NCI-H2029 (cell line): ENCODE results near the gene TAF6L.
"Not testable (repeated sequence)": the region's sequence is repeated elsewhere in the genome, so short reads cannot be mapped to it uniquely, and the experiment has no call there.

Experiments used
- DNase-seq: peaks from one replicate; lab custom pipeline; 2025; lab: John Stamatoyannopoulos, UW

The TAF6L gene

DNA sequence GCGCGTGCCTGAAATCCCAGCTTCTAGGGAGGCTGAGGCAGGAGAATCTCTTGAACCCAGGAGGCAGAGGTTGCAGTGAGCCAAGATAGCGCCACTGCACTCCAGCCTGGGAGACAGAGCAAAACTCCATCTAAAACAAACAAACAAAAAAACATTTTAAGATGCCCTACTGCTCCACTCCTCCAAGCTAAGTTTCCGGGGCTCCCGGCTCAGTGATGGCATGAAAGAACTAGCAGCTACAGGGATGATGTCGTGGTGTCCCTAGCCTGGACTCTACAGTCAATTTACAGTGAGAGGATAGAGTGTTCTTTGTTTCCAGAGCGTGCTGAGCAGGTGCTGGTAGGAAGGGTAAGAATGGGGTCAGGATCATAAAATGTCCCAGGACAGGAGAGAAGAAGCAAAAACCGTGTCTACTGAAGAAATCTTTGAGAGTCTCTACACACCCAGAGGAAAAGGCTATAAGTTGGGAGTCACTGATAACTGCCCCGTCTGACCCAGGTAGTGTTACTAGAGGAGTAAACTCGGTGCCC lies 16.0 kb upstream of the TAF6L start:
- DNase-seq = no peak

DNA sequence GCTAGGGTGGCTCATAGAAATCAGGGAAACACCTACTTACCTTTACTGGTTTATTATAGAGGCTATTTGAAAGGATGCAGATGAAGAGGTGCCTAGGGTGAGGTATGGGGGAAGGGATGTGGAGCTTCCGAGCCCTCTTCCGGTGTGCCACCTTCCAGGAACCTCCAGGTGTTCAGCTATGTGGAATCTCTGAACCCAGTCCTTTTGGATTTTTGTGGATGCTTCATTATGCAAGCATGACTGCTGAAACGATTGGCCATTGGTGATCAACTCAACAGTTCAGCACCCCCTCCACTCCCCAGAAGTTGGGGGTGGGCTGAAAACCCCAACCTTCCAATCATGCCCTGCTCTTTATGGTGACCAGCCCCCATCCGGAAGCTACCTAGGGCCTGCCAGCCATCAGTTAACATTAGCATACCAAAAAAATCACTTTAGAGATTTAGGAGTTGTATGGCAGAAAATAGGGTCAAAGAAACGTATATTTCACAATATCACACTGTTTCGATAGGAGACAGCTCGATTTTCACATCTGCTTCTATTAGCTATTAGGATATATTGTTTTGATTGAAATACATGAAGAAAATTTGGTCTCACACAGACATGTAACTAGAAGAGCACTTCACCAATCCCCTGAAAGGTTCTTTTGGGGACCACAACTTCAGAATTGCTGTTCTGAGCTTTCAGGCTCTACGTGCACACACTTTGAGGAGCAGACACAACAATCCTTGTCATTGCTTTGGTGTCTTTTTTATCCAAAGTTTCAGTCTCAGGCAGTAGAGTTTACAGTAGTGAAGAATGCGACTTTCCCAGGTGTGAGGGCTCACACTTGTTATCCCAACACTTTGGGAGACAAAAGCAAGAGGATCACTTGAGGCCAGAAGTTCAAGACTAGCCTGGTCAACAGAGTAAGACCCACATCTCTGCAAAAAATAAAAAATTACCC lies 13.1 kb upstream of the TAF6L start:
- no peak for DNase-seq

DNA sequence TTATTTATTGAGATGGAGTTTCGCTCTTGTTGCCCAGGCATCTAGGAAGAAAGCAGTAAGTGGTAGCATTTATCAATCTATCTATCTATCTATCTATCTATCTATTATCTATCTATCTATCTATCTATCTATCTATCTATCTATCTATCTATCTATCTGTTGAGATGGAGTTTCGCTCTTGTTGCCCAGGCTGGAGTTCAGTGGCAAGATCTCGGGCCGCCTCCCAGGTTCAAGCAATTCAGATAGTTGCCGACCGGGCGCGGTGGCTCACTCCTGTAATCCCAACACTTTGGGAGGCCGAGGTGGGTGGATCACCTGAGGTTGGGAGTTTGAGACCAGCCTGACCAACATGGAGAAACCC lies 10.3 kb upstream of the TAF6L start:
- not testable (repeated sequence) for DNase-seq

DNA sequence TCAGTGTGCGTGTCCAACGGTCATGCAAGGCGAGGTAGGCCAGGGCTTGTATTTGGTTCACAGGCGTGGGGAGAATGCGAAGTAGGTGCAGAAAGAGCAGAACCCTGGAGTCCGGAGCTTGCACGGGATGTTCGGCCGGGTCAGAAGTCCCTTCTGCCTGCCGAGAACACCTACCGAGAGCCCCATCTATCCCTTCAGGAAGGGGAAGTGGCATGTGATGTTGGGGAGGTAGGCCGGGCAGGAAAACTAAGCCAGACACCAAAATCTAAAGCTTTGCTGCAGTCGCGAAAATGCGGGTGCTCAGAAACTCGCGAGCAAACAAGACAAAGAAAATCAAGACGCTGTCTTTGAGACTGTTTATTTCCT lies 435 bp upstream of the TAF6L start:
- DNase-seq = no peak

DNA sequence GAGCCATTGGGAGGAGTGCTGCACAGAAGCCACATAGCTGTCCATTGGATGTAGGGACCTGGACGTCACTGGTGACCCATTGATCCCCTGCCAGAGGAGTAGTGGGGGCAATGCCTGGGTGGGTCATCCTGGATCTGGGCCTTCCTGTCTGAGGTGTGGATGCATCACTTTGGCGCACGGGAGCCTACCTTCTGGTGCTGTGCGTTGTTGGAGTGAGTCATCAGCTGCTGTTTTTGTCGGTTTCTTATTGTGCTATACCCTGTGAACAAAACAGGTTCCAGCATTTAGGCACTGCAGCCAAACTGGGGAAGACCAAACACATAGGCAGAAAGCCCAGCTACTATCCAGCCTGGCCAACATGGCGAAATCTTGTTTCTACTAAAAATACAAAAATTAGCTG lies 3.2 kb downstream of the TAF6L start:
- DNase-seq = no peak

DNA sequence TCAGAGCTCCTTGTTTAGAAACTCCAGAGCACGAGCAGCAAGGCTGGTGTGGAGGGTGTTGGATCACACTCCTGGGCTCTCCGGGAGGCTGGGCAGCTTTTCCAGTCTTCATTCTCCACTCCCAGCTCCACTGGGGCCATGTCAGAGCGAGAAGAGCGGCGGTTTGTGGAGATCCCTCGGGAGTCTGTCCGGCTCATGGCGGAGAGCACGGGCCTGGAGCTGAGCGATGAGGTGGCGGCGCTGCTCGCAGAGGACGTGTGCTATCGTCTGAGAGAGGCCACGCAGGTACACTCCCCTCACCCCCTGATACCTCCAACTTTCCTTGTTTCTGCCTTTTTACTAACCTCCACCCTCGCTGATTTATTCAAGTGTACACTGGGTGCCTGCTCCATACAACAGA lies 4.5 kb downstream of the TAF6L start:
- no peak for DNase-seq

DNA sequence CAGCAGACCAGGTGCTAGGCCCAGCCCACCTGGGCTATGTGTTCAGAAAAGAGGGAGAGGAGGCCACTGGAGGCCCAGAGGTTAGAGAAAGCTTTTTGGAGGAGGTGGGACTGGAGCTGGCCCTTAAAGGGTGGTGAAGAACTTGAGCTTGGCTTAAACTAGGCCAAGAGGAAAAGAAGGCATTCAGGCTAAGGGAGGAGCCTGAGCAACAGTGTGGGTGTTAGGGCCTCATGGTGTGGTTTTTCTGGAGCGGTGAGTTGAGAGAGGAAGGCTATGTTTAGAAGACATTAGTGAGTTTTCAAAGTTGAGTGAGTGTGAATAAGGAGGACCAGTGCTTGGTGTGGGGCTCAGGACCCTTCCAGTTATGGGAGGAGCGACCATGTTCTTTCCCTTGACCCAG lies 6.2 kb downstream of the TAF6L start:
- no peak for DNase-seq

DNA sequence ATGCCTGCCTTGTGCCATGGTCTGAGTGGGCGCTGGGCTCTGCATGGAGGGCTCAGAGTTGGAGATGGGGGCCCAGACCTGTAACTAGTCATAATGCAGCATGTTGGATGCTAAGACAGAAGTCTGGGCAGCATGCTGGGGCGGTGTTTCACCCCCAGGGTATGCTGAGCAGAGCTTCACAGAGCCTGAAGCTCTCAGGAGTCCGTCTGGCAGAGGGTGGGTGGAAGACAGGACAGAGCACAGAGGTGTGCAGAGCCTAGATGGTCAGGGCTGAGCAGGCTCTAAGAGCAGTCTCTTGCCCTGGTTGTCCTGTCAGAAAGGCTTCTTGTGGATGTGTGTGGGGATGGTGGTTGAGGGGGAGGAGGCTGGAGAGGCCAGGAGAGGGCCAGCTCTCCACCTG lies 7.2 kb downstream of the TAF6L start:
- DNase-seq = no peak

DNA sequence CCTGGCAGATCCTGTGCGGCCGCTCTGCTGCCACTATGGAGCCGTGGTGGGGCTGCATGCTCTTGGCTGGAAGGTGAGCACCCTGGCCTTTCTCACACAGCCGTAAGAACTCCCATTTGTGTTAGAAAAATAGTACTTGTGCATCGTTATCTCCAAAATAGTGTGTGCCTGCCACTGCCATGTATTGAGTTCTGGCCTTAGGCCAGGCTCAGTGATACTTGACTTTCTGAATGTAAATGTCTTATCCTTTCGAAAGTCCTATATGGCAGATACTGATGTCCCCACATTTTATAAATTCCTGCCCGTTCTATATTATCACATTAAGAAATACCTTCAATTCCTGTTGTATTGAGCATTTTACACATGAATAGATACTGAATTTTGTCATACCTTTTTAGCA lies 11.6 kb downstream of the TAF6L start:
- no peak for DNase-seq

DNA sequence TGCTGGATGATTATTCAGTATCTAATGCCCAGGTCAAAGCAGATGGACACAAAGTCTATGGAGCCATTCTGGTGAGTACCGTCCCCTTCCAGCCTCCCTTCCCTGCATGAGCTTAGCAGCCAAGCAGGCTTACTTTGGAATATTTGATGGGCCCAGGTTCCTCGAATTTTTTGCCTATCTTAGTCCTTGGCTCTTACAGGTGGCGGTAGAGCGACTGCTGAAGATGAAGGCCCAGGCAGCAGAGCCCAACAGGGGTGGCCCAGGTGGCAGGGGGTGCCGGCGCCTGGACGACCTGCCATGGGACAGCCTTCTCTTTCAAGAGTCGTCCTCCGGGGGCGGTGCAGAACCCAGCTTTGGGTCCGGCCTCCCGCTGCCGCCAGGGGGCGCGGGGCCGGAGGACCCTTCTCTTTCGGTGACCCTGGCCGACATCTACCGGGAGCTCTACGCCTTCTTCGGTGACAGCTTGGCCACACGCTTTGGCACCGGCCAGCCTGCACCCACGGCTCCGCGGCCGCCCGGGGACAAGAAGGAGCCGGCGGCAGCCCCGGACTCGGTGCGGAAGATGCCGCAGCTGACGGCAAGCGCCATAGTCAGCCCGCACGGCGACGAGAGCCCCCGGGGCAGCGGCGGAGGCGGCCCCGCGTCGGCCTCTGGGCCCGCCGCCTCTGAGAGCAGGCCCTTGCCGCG lies 15.3 kb downstream of the TAF6L start:
- DNase-seq = peak; percentile 72

DNA sequence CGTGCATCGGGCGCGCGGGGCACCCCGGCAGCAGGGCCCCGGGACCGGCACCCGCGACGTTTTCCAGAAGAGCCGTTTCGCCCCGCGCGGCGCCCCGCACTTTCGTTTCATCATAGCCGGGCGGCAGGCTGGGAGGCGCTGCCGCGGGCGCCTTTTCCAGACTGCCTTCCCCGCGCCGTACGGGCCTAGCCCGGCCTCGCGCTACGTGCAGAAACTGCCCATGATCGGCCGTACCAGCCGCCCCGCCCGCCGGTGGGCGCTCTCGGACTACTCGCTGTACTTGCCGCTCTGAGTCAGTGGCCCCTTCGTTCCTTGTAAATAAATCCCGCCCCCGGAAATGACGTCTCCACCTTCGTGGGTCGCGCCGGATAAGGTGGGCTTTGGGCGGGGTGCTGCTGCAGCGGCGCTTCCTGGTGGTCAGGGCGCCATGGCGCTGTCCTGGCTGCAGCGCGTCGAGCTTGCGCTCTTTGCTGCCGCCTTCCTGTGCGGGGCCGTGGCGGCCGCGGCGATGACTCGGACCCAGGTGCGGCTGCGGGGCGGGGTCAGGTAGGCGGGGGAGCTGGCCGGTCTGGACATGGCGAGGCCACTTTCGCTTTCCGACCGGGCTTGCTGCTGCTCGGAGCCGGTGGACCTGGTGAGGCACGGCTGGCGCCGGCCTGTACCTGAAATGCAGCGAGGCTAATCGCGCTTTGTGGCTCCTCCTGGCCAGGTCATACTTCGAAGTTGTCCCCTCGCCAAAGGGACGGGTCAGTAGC lies 16.0 kb downstream of the TAF6L start, which contains the start of gene TMEM179B:
Gene TMEM179B, plus strand, starts transcription at position 398 of the 755 bp plus-strand sequence. Its CDS starts 30 bp downstream, at position 428.
- DNase-seq = peak; percentile 99

DNA sequence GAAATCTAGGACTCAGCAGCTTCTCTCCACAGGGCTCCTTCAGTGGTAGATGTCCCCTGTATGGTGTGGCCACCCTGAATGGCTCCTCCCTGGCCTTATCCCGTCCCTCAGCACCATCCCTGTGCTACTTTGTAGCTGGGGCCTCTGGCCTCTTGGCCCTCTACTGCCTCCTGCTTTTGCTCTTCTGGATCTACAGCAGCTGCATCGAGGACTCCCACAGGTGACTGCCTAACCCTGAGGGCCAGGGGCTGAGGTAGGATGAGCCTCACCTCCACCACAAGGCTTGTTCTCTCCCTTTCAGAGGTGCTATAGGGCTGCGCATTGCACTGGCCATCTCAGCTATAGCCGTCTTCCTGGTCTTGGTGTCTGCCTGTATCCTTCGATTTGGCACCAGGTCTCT lies 17.8 kb downstream of the TAF6L start:
- no peak for DNase-seq

DNA sequence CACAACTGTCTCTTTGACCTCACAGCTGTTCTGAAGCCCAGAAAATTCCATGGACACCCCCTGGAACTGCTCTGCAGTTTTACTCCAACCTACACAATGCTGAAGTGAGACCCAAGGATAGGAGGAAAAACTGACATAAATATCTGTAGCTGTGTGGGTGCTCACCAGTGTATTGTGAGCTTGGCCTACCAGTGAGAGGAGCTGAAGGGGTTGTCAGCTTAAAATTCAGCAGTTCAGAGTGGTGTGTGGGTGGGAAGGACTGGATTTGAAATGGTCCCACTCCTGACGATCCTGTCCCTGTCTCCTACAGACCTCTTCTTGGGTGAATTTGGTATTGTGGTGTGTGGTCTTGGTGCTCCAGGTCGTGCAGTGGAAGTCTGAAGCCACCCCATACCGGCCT lies 18.4 kb downstream of the TAF6L start:
- no peak for DNase-seq

DNA sequence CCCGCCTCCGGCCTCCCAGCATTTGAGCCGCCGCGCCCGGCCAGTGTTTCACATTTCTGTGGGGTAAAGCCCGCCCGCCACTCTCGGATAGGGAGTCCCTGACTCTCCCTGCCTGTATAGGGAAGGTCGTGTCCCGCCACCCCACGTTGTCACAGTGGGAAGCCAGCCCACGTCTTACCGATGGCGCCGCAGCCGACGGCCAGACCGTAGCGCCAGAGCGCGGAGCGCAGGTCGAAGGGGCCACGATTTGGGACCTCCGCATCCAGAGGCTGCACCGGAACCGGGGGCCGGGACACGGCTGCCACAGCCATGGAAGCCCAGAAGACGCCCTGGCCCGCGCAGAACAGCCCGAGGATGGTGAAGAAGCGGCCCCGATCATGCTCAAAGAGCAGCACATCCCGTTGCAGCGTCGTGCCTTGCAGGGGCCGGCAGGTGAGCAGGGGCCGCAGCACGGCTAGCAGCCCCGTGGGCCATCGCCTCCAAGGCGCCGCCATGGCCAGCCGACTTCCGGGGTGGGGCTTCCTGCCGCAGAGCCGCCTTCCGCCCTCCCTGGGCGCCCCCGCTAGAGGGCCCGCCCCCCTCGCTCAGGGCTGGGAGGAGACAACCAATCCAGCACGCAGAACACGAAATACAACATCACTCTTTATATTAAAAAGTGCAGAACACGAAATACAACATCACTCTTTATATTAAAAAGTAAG lies 20.5 kb downstream of the TAF6L start, which contains the start of gene TMEM223:
Gene TMEM223, minus strand, starts transcription at position 506 of the 701 bp plus-strand sequence. Its CDS starts 12 bp downstream, at position 494.
- DNase-seq = peak; percentile 71

DNA sequence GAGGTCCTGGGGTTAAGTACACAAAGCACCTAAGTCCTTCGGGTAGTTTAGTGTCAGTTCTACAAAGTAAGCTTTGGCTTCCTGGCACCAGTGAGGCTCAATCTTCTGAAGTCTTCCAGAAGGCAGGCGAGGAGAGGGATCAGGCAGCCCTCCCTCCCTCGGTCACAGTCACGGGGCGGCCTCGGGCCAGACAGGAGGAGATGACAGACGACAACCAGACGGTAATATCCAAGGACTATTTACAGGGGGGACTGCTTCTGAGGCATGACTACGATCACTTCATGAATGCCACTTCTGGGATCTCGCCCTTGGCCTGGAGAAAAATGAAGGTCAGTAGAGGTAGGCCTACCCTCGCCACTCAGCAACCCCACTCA lies 21.0 kb downstream of the TAF6L start:
- no peak for DNase-seq

DNA sequence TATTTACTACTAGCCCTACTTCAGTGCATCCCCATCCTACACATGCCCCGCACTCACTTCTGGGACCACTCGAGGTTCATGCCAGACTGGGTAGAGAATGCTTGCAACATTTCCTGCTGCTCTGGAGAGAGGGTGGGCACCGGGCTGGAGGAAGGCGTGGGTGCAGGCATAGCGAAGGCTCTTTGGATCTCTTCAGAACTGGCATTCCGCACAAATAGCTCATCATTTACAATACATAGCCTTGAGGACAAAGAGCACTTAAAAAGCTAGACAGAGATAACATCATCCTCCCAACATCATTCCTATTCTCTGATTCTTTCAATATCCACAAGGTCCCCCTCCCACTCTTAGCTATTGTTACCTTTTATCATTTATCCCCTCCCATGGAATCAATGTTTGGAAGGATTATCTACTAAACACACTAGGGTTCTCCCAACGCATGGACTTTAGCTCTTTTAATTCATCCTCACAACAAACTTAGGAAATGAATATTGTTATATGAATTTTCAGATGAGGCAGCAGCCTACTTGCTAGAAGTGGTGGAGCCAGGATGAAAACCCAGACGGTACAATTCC lies 23.1 kb downstream of the TAF6L start:
- no peak for DNase-seq

DNA sequence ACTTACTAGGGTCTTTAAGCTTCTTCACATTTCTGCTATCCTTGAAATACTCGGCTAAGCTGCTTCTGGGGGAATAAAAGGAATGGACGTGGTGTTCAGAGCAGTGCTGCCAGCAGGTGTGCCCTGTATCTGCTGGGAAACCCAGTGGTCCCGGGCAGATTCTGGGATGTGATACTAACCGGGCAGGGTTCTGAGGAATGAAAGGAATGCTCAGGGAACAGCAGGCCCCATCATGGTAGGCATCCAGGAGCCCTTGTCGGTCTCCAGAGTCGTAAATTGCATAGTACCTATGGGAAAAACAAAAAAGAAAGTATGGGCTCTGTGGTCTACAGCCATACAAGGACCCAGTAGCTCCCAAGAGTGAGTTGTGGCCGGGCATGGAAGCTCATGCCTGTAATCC lies 25.1 kb downstream of the TAF6L start:
- no peak for DNase-seq

DNA sequence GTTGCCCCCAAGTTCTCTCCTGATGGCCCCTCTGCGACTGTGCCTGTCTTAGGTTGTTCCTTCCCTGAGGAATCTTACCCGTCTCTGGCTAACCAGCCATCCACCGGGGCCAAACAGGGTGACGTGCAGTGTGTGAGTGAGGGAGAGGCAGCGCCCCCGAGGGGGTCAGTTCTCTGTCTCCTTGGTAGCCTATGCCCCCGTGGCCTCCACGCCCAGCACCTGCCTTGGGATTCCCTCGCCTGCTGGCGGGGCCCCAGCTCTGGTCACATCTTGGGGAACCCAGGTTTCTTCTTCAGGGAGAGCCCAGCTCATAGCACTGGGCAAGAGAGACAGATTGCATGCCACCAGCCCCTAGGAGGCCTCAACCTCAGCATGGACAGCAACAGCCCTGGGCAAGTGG lies 28.3 kb downstream of the TAF6L start:
- no peak for DNase-seq

DNA sequence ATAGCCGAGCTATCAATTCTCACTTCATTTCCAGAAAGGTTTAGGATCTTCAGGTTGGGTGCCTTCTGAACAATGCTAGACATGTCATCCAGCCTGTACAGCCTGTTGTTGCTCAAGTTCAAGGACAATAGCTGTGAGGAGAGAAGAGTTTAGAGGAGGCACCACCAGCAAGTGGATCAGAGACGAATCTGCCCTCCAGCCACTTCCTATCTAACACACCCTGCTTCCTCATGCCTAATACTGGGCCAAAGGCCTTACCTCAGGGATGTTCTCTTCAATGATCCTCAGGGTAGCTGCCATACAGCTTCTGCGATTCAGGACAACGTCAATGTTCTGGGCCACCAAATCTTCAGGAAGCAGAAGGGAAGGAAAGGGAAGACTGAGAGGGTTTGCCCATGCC lies 29.9 kb downstream of the TAF6L start:
- DNase-seq = no peak

DNA sequence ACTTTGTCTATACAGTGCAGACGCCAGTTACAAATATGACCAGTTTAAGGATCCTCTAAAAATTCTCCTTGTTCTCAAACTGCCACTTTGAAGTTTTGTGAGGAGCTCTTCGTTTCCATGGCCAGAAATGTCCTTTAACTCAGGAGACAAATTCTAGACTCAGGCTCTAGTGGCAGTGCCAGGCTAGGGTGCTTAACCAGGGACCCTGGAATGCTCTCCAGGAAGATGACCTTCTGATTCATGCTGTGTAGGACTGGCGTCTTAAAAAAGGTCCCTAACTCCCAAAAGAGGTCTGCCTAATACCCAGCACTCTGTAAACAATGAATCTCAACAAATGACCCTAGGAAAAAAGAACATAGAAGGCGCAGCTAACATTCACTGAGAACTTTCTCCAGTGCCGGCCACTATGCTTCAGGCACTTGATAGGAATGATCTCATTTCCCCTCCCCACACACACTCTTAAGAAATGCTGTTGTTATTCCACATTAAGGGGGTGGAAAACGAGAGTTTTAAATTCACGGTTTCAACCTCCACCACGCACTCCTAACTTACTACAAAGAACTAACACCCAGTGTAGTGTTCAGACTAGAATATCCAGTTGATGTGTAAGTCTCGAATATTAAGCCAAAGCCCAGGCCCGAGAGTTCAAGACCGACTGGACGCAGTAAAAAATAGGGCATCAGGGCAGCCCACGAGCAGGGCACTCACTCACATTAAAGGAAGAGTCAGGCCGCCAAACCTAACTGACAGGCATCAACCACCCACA lies 33.3 kb downstream of the TAF6L start:
- no peak for DNase-seq
